Right lobe of liver (tissue), 6 donors: ENCODE measurements around the gene HS3ST2. TPM values are rescaled to one million over a fixed set of nuclear protein-coding genes. Genes with fewer than 3 reads are reported as not detected.
"Not testable (repeated sequence)": the region's sequence is repeated elsewhere in the genome, so short reads cannot be mapped to it uniquely, and the experiment has no call there.

Experiments used
- ATAC-seq, 4 donors: fragments of 200-7000 bp; cut with Tn5 transposase; one replicate each; pipeline ENCODE4 v1.9.1; 2020; ENCODE audit warnings: mild to moderate bottlenecking in 4 of 4, moderate library complexity in 4 of 4
- DNase-seq, 3 donors: peaks; one replicate each; pipeline ENCODE4 v3.0.0-alpha.2; 2020
- H3K27ac ChIP-seq, 3 donors: fragments of 200-600 bp; one replicate each; pipeline ENCODE4 v1.8.0; 2022
- H3K27me3 ChIP-seq, 2 donors: fragments of 200-600 bp; one replicate each; pipeline ENCODE4 v1.8.0; 2022
- H3K36me3 ChIP-seq, 4 donors: fragments of 200-600 bp; sonication (generic) in 1 of 4; one replicate each; pipeline versions ENCODE4 v1.5.1 to v1.8.0; 2017 to 2022; ENCODE audit warnings: control low read depth in 1 of 4
- H3K4me1 ChIP-seq, 4 donors: fragments of 200-600 bp; sonication (generic) in 1 of 4; one replicate each; pipeline versions ENCODE4 v1.5.1 to v1.8.0; 2017 to 2022; ENCODE audit warnings: control low read depth in 1 of 4
- H3K4me3 ChIP-seq, 3 donors: fragments of 200-600 bp; one replicate each; pipeline ENCODE4 v1.8.0; 2022
- H3K9me3 ChIP-seq, 4 donors: fragments of 200-600 bp; sonication (generic) in 1 of 4; one replicate each; pipeline versions ENCODE4 v1.5.1 to v1.8.0; 2017 to 2022; ENCODE audit warnings: control low read depth in 1 of 4
- POLR2A ChIP-seq: fragments of 450-650 bp; IDR thresholded peaks from one replicate; pipeline ENCODE4 v1.6.1; 2017; ENCODE audit warnings: antibody characterized with exemption, mild to moderate bottlenecking
- WGBS: methylation state at CpG from one replicate; pipeline ENCODE4 v1.1.6; 2018; ENCODE audit warnings: low coverage, low lambda C conversion rate; ENCODE audit not compliant: insufficient coverage; ENCODE audit errors: missing lambda C conversion rate; 5-methylcytosine and 5-hydroxymethylcytosine counted together
- intact Hi-C, 2 donors: fragments of 100-400 bp; cut with DNase I; formaldehyde crosslinking; loops; one replicate each; pipeline versions ENCODE4 v1.11.2 to v1.14.1; 2022
- total RNA-seq, 6 experiments: library from RNA; depleted of rRNA in 2 of 6; stranded (reverse); fragments of >200 nt in 2 of 6; fragmentation: NEBNext Ultra II Directional in 3 of 6; extraction: Animal tissue kit (Norgen Biotek cat#: 25700) in 3 of 6; gene quantifications; one replicate each; pipeline versions ENCODE4 v1.1.0 to v1.2.4, GENCODE V29; 2016 to 2023
- TF ChIP-seq, protein P1 (sequence below), 4 donors: fragments of 200-600 bp in 3 of 4; fragments of 450-650 bp in 1 of 4; IDR thresholded peaks; one replicate each; pipeline versions ENCODE4 v1.5.1 to v1.8.0; 2016 to 2022; ENCODE audit warnings: antibody characterized with exemption in 4 of 4, mild to moderate bottlenecking in 2 of 4
- donor health status: DM: no; HTN: yes; CAD: no.
- donor health status: DM: no; HTN: no; CAD: no.
- donor health status: DM: no; HTN: no; CAD: no.
- donor health status: DM: no; HTN: yes; CAD: no.
- donor health status: DM: no; HTN: yes; CAD: no.

Gene HS3ST2
- total RNA-seq, 6 experiments from 2014 or later: 0.21 to 3.2 (median 0.93) TPM; not detected in 1

DNA sequence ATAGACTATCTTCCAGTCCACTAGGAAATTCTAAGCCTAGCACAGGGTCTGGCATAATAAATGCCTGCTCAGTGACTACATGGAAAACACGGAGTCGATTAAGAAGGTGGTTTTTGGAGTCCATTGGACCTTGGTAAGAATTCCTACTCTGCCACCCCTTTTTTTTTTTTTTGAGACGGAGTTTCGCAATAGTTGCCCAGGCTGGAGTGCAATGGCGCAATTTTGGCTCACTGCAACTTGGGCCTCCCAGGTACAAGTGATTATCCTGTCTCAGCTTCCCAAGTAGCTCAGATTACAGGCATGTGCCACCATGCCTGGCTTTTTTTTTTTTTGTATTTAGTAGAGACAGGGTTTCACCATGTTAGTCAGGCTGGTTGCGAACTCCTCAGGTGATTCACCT is 123.2 kb downstream of the HS3ST2 start:
- no peak overlapping the region for H3K4me3 ChIP-seq
- no peaks in the 10 kb centered on the region for H3K27me3 ChIP-seq
- H3K4me1 ChIP-seq: no peaks in the 10 kb centered on the region
- DNase-seq (no peak), ATAC-seq (peak in 1 of 4 donors; percentile 49)
- H3K36me3 ChIP-seq: no peaks in the 10 kb centered on the region
- intact Hi-C loops: no loop called here
- H3K9me3 ChIP-seq: no peaks in the 10 kb centered on the region
- no peak overlapping the region for H3K27ac ChIP-seq
- TF ChIP-seq, protein P1, sequence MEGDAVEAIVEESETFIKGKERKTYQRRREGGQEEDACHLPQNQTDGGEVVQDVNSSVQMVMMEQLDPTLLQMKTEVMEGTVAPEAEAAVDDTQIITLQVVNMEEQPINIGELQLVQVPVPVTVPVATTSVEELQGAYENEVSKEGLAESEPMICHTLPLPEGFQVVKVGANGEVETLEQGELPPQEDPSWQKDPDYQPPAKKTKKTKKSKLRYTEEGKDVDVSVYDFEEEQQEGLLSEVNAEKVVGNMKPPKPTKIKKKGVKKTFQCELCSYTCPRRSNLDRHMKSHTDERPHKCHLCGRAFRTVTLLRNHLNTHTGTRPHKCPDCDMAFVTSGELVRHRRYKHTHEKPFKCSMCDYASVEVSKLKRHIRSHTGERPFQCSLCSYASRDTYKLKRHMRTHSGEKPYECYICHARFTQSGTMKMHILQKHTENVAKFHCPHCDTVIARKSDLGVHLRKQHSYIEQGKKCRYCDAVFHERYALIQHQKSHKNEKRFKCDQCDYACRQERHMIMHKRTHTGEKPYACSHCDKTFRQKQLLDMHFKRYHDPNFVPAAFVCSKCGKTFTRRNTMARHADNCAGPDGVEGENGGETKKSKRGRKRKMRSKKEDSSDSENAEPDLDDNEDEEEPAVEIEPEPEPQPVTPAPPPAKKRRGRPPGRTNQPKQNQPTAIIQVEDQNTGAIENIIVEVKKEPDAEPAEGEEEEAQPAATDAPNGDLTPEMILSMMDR (IDR thresholded peaks at IDR 0.05): no peak
- no peak for TF ChIP-seq POLR2A
- 62% methylated on average over 5 of the region's 6 CpGs for WGBS

DNA sequence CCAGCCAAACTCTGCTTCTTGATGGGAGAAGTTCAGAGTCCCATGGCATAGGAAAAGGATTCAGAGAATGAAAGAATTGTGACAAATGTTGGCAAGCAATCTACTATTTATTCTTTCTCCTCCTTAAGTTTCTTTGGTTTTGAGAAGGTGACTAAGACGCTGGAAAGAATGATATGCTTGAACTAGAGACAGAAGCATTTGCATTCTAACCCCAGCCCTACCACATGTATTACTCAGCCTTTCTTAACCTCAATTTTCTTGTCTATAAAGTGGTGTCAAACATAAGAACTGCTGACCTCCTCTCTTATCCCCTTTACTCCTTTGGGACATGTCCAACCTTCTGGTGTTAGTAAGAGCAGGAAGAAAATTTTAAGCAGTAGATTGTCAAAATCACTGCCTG is 124.7 kb downstream of the HS3ST2 start:
- no peaks in the 10 kb centered on the region for H3K4me1 ChIP-seq
- intact Hi-C loops: no loop called here
- 56% methylated on average over 1 of the region's 1 CpG for WGBS
- no peaks in the 10 kb centered on the region for H3K9me3 ChIP-seq
- DNase-seq (no peak), ATAC-seq (no peak)
- no peaks in the 10 kb centered on the region for H3K27me3 ChIP-seq
- no peaks in the 10 kb centered on the region for H3K36me3 ChIP-seq
- H3K4me3 ChIP-seq: no peak overlapping the region
- no peak overlapping the region for H3K27ac ChIP-seq
- TF ChIP-seq, protein P1 (IDR thresholded peaks at IDR 0.05): no peak
- no peak for TF ChIP-seq POLR2A

DNA sequence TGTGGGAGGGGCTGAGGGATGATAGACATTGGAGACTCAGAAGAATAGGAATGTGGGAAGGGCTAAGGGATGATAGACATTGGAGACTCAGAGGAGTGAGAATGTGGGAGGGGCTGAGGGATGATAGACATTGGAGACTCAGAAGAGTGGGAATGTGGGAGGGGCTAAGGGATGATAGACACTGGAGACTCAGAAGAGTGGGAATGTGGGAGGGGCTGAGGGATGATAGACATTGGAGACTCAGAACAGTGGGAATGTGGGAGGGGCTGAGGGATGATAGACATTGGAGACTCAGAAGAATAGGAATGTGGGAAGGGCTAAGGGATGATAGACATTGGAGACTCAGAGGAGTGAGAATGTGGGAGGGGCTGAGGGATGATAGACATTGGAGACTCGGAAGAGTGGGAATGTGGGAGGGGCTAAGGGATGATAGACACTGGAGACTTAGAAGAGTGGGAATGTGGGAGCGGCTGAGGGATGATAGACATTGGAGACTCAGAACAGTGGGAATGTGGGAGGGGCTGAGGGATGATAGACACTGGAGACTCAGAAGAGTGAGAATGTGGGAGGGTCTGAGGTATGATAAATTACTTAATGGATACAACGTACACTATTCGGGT is 125.9 kb downstream of the HS3ST2 start:
- H3K36me3 ChIP-seq, H3K27ac ChIP-seq, H3K9me3 ChIP-seq, DNase-seq, H3K4me1 ChIP-seq, ATAC-seq, intact Hi-C loops, H3K4me3 ChIP-seq, H3K27me3 ChIP-seq: not testable (repeated sequence)
- 68% methylated on average over 4 of the region's 4 CpGs for WGBS

DNA sequence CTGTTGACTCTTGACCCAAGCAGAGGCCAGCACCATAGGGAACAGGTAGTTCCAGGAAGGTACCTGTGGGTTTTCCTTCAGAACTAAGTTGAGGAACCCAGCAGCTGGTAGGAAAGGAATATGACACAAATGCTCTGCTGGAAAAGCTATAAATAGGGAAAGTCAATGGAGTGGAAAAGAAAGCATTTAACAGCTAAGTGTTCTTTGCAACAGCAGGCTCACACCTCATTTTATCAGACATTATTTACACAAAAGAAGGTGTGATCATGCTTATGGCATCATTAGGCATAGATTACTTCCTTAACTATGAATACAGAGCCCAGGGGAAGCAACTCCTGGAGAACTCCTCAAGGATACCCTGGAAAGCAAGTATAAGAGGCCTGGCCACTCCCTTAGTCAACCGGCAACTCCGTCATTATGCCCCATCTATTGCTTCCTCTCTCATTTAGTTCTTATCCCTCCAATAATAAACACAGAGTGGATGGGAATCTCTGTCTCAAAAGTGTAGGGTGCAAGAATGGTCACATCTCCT is 128.1 kb downstream of the HS3ST2 start:
- Histone ChIP-seq H3K9me3 (no peaks in the 10 kb centered on the region), H3K27me3 (no peaks in the 10 kb centered on the region), H3K27ac (no peak overlapping the region), H3K4me3 (no peak overlapping the region), H3K4me1 (no peaks in the 10 kb centered on the region), H3K36me3 (no peaks in the 10 kb centered on the region)
- WGBS: 94% methylated on average over 2 of the region's 2 CpGs
- intact Hi-C loops: no loop called here
- DNase-seq: no peak
- TF ChIP-seq, protein P1 (IDR thresholded peaks at IDR 0.05): no peak
- no peak for TF ChIP-seq POLR2A
- ATAC-seq: no peak

DNA sequence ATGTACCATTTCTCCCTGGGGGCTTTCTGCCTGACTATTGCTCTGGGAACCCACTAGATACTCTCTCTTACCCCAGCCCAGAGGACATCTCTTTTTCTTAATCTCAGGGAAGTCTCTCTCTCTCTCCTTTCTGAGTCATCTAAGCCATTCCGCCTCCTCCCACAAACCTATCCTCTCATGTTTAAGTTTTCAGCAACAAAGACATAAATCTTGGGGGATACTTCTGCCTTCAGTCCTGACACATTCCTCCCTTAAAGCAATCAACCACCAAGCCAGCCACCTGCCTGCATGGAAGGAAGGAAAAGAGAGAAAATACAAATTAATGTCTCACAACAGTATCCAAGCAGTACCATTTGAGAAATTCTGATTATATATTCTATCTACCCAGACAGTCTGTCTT is 128.8 kb downstream of the HS3ST2 start:
- ATAC-seq (no peak), DNase-seq (no peak)
- Histone ChIP-seq H3K36me3 (no peaks in the 10 kb centered on the region), H3K27ac (no peak overlapping the region), H3K9me3 (no peaks in the 10 kb centered on the region), H3K27me3 (peaks cover 0 to 4% of the 10 kb centered on the region in 2 donors), H3K4me1 (no peaks in the 10 kb centered on the region), H3K4me3 (no peak overlapping the region)
- TF ChIP-seq, protein P1 (IDR thresholded peaks at IDR 0.05): no peak
- TF ChIP-seq POLR2A: no peak
- WGBS: 83% methylated on average over 1 of the region's 1 CpG
- intact Hi-C loops: no loop called here
